Ishikawa (cell line): ENCODE results near the gene PLCB4.

Source experiments
- CEBPB ChIP-seq: IDR thresholded peaks from 2 replicates; pipeline ENCODE4 v1.6.1; 2012
- CREB1 ChIP-seq: IDR thresholded peaks from 2 replicates; pipeline ENCODE4 v1.6.1; 2012; ENCODE audit warnings: low read depth
- EGR1 ChIP-seq: IDR thresholded peaks from 2 replicates; pipeline ENCODE4 v1.6.1; 2012
- EP300 ChIP-seq: IDR thresholded peaks from 2 replicates; pipeline ENCODE4 v1.6.1; 2012; ENCODE audit warnings: borderline replicate concordance
- MAX ChIP-seq: IDR thresholded peaks from 2 replicates; pipeline ENCODE4 v1.6.1; 2012

- TF ChIP-seq EP300 (no peak), MAX (no peak), CREB1 (no peak), CEBPB (no peak), EGR1 (no peak)
Observed at GRCh38 chr20:9156529-9157280, 87.8 kb downstream of the PLCB4 start.
